Measurements from ENCODE around the gene RNU5B-1. TPM values are rescaled to one million over a fixed set of nuclear protein-coding genes. Genes with fewer than 3 reads are reported as not detected.

The RNU5B-1 gene
- total RNA-seq, 4 donors from 2014 or later = not detected

GRCh38 chr15:65305776-65306175, 1.3 kb downstream of the RNU5B-1 start:
- TF ChIP-seq POLR2A (IDR thresholded peaks at IDR 0.05) (no peak), CTCF (IDR thresholded peaks at IDR 0.05) (no peak)
- peaks cover 4 to 12% of the 10 kb centered on the region in 2 donors for H3K4me1 ChIP-seq
- H3K4me3 ChIP-seq (replicated peaks in 1 of 3) = no peak overlapping the region
- H3K27ac ChIP-seq = peak overlapping the region in 1 of 3 donors; percentile 88
- H3K36me3 ChIP-seq = no peaks in the 10 kb centered on the region
- H3K27me3 ChIP-seq = no peaks in the 10 kb centered on the region
- intact Hi-C loops (cut with DNase I) = no loop called here
- H3K9me3 ChIP-seq = no peaks in the 10 kb centered on the region
- 85 to 91% methylated on average over 3 of the region's 3 CpGs for WGBS, 2 donors
- DNase-seq = no peak

- peaks cover 4 to 12% of the 10 kb centered on the region in 2 donors for H3K4me1 ChIP-seq
- TF ChIP-seq CTCF (IDR thresholded peaks at IDR 0.05) = no peak
- TF ChIP-seq POLR2A (IDR thresholded peaks at IDR 0.05) = no peak
- no peak for DNase-seq
- intact Hi-C loops (cut with DNase I) = no loop called here
- H3K27me3 ChIP-seq = no peaks in the 10 kb centered on the region
- H3K9me3 ChIP-seq = no peaks in the 10 kb centered on the region
- H3K27ac ChIP-seq = no peak overlapping the region
- no peak overlapping the region for H3K4me3 ChIP-seq (replicated peaks in 1 of 3)
- H3K36me3 ChIP-seq = no peaks in the 10 kb centered on the region
Observed at GRCh38 chr15:65306551-65306950, 2.1 kb downstream of the RNU5B-1 start.

GRCh38 chr15:65307978-65308377, 3.5 kb downstream of the RNU5B-1 start:
- Histone ChIP-seq H3K27ac (no peak overlapping the region), H3K36me3 (no peaks in the 10 kb centered on the region), H3K27me3 (no peaks in the 10 kb centered on the region), H3K4me3 (replicated peaks in 1 of 3) (no peak overlapping the region), H3K4me1 (peaks cover 4 to 20% of the 10 kb centered on the region in 2 donors), H3K9me3 (no peaks in the 10 kb centered on the region)
- TF ChIP-seq POLR2A (IDR thresholded peaks at IDR 0.05) (no peak), CTCF (IDR thresholded peaks at IDR 0.05) (no peak)
- intact Hi-C loops (cut with DNase I) = no loop called here
- 83 to 85% methylated on average over 6 of the region's 6 CpGs for WGBS, 2 donors
- DNase-seq = no peak

GRCh38 chr15:65309882-65310418, 5.5 kb downstream of the RNU5B-1 start:
- Histone ChIP-seq H3K27me3 (no peaks in the 10 kb centered on the region), H3K36me3 (no peaks in the 10 kb centered on the region), H3K27ac (no peak overlapping the region), H3K4me3 (replicated peaks in 1 of 3) (no peak overlapping the region), H3K9me3 (no peaks in the 10 kb centered on the region), H3K4me1 (peaks cover 0 to 13% of the 10 kb centered on the region in 2 donors)
- intact Hi-C loops (cut with DNase I) = no loop called here
- no peak for DNase-seq
- no peak for TF ChIP-seq CTCF (IDR thresholded peaks at IDR 0.05)
- TF ChIP-seq POLR2A (IDR thresholded peaks at IDR 0.05) = no peak
- WGBS, 2 donors = 83 to 84% methylated on average over 12 of the region's 12 CpGs

- H3K27me3 ChIP-seq = no peaks in the 10 kb centered on the region
- no peaks in the 10 kb centered on the region for H3K9me3 ChIP-seq
- DNase-seq = no peak
- no peak overlapping the region for H3K4me3 ChIP-seq (replicated peaks in 1 of 3)
- no peak overlapping the region for H3K27ac ChIP-seq
- 90 to 91% methylated on average over 10 of the region's 10 CpGs for WGBS, 2 donors
- intact Hi-C loops (cut with DNase I) = no loop called here
- H3K36me3 ChIP-seq = no peaks in the 10 kb centered on the region
- peaks cover 0 to 9% of the 10 kb centered on the region in 2 donors for H3K4me1 ChIP-seq
- TF ChIP-seq POLR2A (IDR thresholded peaks at IDR 0.05) = no peak
- TF ChIP-seq CTCF (IDR thresholded peaks at IDR 0.05) = no peak
Observed at GRCh38 chr15:65310431-65311137, 6.1 kb downstream of the RNU5B-1 start.

Data from thyroid gland (tissue), 4 donors.